Measurements from ENCODE around the gene CGAS.
"Not testable (repeated sequence)": the region's sequence is repeated elsewhere in the genome, so short reads cannot be mapped to it uniquely, and the experiment has no call there.

The CGAS gene

GRCh38 chr6:73452107-73452461 lies at the start of gene CGAS:
TSS of gene CGAS (minus strand) at chr6:73452297. CDS start at chr6:73452181, 116 bp downstream.
- DNase-seq = no peak

GRCh38 chr6:73497915-73498314 lies 45.8 kb upstream of the CGAS start:
- no peak for DNase-seq

DNA sequence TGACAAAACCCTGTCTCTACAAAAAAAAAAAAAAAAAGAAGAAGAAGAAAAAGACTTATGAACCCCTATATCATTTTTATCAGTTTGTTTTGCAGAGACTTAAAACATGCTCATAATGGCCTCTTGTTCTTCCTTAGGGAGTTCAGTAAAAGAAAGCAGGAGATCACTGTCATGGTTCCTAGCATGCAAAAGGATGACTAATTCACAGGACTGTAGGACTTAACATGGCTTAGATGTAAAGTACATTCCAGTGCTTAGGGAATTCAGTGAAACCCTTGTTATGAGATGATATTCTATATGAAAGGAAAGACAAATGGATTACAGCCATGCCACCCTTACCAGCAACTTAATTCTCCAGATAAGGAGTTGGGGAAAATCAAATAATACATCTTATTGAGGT lies 39.3 kb upstream of the CGAS start:
- no peak for DNase-seq

DNA sequence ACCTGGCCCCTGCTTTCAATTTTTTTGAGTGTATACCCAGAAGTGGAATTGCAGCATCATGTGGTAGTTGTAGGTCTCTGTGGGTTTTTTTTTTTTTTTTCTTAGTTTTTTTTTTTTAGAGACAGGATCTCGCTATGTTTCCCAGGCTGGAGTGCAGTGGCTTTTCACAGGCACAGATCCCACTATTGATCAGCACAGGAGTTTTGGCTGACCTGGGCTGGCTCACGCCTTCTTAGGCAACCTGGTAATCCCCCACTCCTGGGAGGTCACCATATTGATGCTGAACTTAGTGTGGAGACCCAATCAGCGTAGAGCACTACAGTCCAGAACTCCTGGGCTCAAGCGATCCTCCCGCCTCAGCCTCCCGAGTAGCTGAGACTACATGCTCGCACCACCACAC lies 35.4 kb upstream of the CGAS start:
- no peak for DNase-seq

DNA sequence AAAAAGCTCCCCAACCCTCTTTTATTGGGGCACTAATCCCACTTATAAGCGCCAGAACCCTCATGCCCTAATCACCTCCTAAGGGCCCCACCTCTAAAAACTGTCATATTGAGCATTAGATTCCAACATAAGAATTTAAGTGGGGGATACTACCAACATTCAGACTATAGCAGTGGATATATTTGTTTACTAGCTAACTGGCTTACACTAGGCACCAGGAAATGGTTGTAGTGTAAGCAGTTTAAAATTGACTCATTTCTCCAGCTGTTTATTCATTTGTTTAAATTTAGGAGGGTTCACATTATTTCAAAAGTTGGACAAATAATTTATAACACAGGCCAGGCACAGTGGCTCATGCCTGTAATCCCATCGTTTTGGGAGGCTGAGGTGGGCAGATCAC lies 32.3 kb upstream of the CGAS start:
- no peak for DNase-seq

- DNase-seq = no peak
These were observed 29.9 kb upstream of the CGAS start for GRCh38 chr6:73481969-73482368.

DNA sequence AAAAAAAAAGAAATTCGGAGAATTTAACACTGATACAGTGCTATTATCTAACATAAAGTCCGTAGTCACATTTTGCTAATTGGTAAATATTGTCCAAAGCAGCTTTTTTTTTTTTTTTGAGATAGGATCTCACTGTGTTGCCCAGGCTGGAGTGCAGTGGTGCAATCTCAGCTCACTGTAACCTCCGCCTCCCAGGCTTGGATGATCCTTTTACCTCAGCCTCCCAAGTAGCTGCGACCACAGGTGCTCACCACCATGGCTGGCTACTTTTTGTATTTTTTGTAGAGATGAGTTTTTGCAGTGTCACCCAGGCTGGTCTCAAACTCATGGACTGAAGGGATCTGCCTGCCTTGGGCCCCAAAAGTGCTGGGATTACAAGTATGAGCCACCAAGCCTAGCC lies 25.3 kb upstream of the CGAS start:
- DNase-seq = no peak

DNA sequence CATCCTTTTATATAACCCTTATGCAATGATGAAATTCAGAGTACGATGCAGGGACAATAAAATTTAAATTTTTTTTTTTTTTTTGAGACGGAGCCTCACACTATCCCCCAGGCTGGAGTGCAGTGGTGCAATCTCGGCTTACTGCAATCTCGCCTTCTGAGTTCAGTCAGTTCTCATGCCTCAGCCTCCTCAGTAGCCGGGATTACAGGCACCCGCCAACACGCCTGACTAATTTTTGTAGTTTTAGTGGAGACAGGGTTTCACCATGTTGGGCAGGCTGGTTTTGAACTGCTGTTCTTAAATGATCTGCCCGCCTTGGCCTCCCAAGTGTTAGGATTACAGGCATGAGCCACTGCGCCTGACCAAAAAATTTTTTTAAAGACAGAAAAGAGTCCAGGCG lies 24.6 kb upstream of the CGAS start:
- no peak for DNase-seq

GRCh38 chr6:73471686-73472290 lies 19.7 kb upstream of the CGAS start:
- DNase-seq = no peak

DNA sequence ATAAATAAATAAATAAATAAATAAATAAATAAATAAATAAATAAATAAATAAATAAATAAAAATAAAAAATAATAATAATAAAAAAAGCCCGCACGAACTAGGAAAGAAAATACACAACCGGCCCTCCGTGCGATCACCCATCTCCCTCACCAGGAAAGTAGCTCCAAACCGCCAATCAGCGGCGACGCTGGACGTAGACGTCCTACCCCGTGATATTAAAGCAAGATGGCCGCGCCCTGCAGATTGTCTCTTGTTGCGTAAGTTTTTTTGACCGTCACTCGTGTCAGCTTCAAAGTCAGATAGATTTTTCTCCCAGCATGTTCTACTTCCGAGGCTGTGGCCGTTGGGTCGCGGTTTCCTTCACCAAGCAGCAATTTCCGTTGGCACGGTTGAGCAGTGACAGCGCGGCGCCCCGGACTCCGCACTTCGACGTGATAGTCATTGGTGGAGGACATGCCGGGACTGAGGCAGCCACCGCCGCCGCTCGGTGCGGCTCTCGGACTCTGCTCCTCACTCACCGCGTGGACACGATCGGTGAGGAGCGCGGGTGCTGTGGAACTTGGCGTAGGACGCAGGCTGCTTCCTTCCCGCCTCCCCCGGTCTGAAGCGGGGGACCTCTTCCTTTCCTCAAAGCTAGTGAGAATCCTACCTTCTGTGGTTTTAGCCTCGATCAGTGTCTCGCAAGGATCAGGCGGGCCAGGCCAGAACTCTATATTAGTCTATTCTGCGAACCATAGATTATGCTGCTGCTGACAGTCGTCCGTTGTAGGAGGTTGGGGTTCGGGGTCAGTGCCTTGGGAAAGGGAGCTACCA lies 9.6 kb upstream of the CGAS start, which contains the start of gene MTO1:
Gene MTO1, plus strand, starts transcription at position 201 of the 814 bp plus-strand sequence. Its CDS starts 118 bp downstream, at position 319.
- peak; percentile 79 for DNase-seq

GRCh38 chr6:73460056-73460455 lies 8.0 kb upstream of the CGAS start:
- DNase-seq = no peak

DNA sequence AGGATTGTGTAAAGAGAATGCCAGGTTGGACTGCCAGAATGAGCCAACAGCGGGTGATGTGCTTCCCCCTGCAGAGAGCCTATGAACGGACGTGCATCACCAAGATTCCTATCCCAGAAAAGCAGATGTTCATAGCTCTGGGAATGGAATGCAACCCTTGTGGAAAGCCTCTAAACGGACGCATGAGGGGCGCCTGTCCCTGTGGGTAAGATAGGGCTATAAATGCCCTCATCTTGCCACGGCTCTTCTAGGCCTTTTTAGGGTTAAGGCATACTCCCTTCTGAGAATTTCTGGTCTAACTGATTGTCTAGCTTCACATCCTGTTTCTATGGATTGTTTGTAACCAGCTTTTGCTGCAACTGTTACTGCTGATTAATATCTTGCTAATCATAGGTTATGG lies 7.4 kb upstream of the CGAS start:
- not testable (repeated sequence) for DNase-seq

- DNase-seq = no peak
These were observed 4.0 kb upstream of the CGAS start for GRCh38 chr6:73455865-73456629.

- no peak for DNase-seq
These were observed 632 bp downstream of the CGAS start for GRCh38 chr6:73451223-73452106.

DNA sequence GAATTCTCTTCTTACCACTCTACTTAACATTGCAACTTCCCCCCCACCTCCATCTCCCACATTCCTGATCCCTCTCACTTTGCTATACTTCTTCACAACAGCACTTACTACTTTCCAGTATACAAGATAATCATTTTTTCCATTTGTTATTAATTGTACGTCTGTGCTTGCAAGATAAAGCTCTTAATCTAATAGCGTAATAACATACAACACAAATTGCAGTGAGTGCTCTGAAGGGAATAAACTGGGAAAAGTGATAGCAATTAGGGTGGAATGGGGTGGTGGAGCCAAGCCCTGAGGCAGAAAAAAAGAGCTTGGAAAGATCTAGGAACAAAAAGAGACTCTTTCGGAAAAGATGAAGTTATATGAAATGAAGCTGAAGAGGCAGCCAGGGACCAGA lies 8.5 kb downstream of the CGAS start:
- no peak for DNase-seq

DNA sequence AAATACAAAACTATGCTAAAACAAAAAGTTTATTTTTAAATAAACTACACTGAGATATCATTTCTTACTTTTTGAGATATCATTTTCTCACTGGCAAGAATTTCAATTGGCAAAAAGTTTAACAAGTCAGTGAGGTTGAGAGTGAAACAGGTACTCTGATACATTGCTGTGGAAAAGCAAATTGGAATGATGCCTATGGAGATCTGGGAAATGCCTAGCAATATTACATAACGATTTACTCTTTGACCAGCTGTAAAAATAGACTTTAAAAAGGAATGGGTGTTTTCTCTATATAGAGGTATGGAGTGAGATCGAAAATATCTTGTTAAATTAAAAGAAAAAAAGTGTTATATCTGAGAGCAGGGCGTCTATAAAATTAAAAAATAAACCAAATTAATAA lies 16.9 kb downstream of the CGAS start:
- DNase-seq = no peak

DNA sequence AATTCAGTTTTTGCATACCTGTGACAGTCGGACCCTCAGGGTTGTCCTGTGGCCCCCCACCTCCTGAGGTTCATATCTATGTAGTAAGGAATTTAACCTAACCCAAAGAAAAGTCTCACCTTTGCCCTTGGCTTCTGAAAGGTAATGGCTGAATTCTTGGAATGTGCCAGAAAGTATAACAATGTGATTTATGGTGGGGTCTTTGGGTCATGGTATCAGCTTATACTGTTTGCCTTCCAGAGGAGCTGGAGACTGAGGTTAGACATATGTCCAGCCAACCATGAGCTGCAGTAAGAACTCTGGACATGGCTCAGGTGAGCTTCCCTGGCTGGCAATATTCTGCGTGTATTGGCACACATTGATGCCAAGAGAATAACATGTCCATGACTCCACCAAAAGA lies 30.6 kb downstream of the CGAS start:
- DNase-seq = no peak

DNA sequence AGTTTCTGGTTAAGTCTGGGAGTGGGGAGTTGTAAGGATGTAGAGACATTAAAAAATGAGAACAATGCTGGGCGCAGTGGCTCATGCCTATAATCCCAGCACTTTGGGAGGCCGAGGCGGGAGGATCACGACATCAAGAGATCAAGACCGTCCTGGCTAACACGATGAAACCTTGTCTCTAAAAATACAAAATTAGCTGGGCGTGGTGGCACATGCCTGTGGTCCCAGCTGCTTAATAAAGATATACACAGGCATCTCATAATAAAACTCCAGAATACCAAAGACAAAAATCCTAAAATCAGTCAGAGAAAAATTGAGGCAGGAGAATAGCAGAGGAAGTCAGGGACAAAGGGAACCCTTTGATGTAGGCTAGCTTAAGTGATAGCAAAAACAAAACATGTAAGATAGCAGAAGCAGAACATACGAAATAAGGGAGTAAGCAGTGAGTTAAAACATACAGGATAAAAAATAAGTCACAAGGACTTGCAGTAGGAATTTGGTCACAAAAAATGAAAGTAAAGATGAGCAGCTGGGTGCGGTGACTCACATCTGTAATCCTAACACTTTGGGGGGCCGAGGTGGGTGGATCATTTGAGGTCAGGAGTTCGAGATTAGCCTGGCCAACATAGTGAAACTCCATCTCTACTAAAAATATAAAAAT lies 33.9 kb downstream of the CGAS start:
- DNase-seq = no peak

GRCh38 chr6:73413102-73413501 lies 39.0 kb downstream of the CGAS start:
- no peak for DNase-seq

- no peak for DNase-seq
These were observed 42.7 kb downstream of the CGAS start for GRCh38 chr6:73409395-73409794.

GRCh38 chr6:73400656-73401055 lies 51.4 kb downstream of the CGAS start:
- no peak for DNase-seq

GRCh38 chr6:73395875-73396274 lies 56.2 kb downstream of the CGAS start:
- DNase-seq = no peak
